Upper lobe of right lung (tissue), 1 donor: ENCODE data around the gene KLHL26. TPM values are rescaled to one million over a fixed set of nuclear protein-coding genes. Genes with fewer than 3 reads are reported as not detected.

Experiments
- ATAC-seq: fragments of 200-7000 bp; cut with Tn5 transposase; one replicate; pipeline ENCODE4 v1.9.1; 2020; ENCODE audit warnings: mild to moderate bottlenecking, moderate library complexity
- DNase-seq: peaks from one replicate; pipeline ENCODE4 v3.0.0-alpha.2; 2020
- H3K27ac ChIP-seq: fragments of 200-600 bp; one replicate; pipeline ENCODE4 v1.8.0; 2022
- H3K27me3 ChIP-seq: fragments of 200-600 bp; one replicate; pipeline ENCODE4 v1.8.0; 2022; ENCODE audit warnings: mild to moderate bottlenecking
- H3K36me3 ChIP-seq: fragments of 200-600 bp; one replicate; pipeline ENCODE4 v1.8.0; 2022
- H3K4me1 ChIP-seq: fragments of 200-600 bp; one replicate; pipeline ENCODE4 v1.8.0; 2022
- H3K4me3 ChIP-seq: fragments of 200-600 bp; one replicate; pipeline ENCODE4 v1.8.0; 2022; ENCODE audit warnings: mild to moderate bottlenecking
- H3K9me3 ChIP-seq: fragments of 200-600 bp; one replicate; pipeline ENCODE4 v1.8.0; 2022
- intact Hi-C: fragments of 100-400 bp; cut with DNase I; formaldehyde crosslinking; loops from one replicate; pipeline ENCODE4 v1.11.0; 2022
- total RNA-seq: library from RNA; stranded (reverse); fragmentation: NEBNext Ultra II Directional; extraction: Animal tissue kit (Norgen Biotek cat#: 25700); gene quantifications from one replicate; pipeline ENCODE4 v1.2.1, GENCODE V29; 2021
- TF ChIP-seq, protein P1 (sequence below): fragments of 200-600 bp; IDR thresholded peaks from one replicate; pipeline ENCODE4 v1.8.0; 2022; ENCODE audit warnings: antibody characterized with exemption
- donor health status: DM: no; HTN: yes; CAD: no; lungs with severe emphysema.

Gene KLHL26
- total RNA-seq, 1 donor from 2014 or later = 11.8 TPM

GRCh38 chr19:18647371-18647767, 10.5 kb downstream of the KLHL26 start:
- Histone ChIP-seq H3K27ac (no peak overlapping the region), H3K36me3 (no peaks in the 10 kb centered on the region), H3K4me3 (no peak overlapping the region), H3K9me3 (no peaks in the 10 kb centered on the region), H3K4me1 (peaks cover 30% of the 10 kb centered on the region), H3K27me3 (no peaks in the 10 kb centered on the region)
- intact Hi-C loops = no loop called here
- ATAC-seq = no peak
- DNase-seq = no peak
- TF ChIP-seq, protein P1, sequence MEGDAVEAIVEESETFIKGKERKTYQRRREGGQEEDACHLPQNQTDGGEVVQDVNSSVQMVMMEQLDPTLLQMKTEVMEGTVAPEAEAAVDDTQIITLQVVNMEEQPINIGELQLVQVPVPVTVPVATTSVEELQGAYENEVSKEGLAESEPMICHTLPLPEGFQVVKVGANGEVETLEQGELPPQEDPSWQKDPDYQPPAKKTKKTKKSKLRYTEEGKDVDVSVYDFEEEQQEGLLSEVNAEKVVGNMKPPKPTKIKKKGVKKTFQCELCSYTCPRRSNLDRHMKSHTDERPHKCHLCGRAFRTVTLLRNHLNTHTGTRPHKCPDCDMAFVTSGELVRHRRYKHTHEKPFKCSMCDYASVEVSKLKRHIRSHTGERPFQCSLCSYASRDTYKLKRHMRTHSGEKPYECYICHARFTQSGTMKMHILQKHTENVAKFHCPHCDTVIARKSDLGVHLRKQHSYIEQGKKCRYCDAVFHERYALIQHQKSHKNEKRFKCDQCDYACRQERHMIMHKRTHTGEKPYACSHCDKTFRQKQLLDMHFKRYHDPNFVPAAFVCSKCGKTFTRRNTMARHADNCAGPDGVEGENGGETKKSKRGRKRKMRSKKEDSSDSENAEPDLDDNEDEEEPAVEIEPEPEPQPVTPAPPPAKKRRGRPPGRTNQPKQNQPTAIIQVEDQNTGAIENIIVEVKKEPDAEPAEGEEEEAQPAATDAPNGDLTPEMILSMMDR = no peak

DNA sequence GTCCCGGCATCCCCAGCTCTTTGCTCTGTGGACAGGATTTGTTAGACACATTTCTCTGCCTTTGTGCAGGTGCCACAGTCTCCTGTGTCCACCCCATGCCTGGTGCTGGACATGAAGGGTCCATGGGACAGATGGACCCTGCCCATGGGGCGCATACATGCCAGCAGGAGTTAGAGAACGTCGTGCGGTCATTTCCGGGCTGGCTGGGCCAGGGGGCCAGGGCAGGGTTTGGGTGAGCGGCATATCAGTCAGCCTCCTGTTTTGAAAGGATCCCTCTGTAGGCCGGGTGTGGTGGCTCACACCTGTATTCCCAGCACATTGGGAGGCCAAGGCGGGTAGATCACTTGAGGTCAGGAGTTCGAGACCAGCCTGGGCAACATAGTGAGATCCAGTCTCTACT, 11.0 kb downstream of the KLHL26 start:
- ATAC-seq = no peak
- peaks cover 30% of the 10 kb centered on the region for H3K4me1 ChIP-seq
- intact Hi-C loops = no loop called here

GRCh38 chr19:18648973-18649315, 12.1 kb downstream of the KLHL26 start:
- no peaks in the 10 kb centered on the region for H3K36me3 ChIP-seq
- H3K9me3 ChIP-seq = no peaks in the 10 kb centered on the region
- TF ChIP-seq, protein P1 = no peak
- DNase-seq = no peak
- H3K4me1 ChIP-seq = peaks cover 30% of the 10 kb centered on the region
- peak; percentile 23 for ATAC-seq
- peak overlapping the region; percentile 85 for H3K27ac ChIP-seq
- H3K4me3 ChIP-seq = peak overlapping the region; percentile 11
- intact Hi-C loops = no loop called here
- H3K27me3 ChIP-seq = no peaks in the 10 kb centered on the region

More for the DNA sequence above, 11.0 kb downstream of the KLHL26 start:
- H3K36me3 ChIP-seq = no peaks in the 10 kb centered on the region
- H3K4me3 ChIP-seq = no peak overlapping the region
- H3K27me3 ChIP-seq = no peaks in the 10 kb centered on the region
- no peaks in the 10 kb centered on the region for H3K9me3 ChIP-seq
- TF ChIP-seq, protein P1 = no peak
- no peak overlapping the region for H3K27ac ChIP-seq
- DNase-seq = no peak

GRCh38 chr19:18649371-18650020, 12.7 kb downstream of the KLHL26 start:
- peaks cover 30% of the 10 kb centered on the region for H3K4me1 ChIP-seq
- ATAC-seq = peak; percentile 66

GRCh38 chr19:18650021-18650390, 13.2 kb downstream of the KLHL26 start:
- H3K36me3 ChIP-seq = no peaks in the 10 kb centered on the region
- DNase-seq = no peak
- H3K9me3 ChIP-seq = no peaks in the 10 kb centered on the region
- peak overlapping the region; percentile 14 for H3K4me3 ChIP-seq
- peaks cover 30% of the 10 kb centered on the region for H3K4me1 ChIP-seq
- peak; percentile 28 for ATAC-seq
- no peaks in the 10 kb centered on the region for H3K27me3 ChIP-seq
- intact Hi-C loops = no loop called here
- peak overlapping the region; percentile 85 for H3K27ac ChIP-seq
- TF ChIP-seq, protein P1 = no peak

More at GRCh38 chr19:18649371-18650020, 12.7 kb downstream of the KLHL26 start:
- no peaks in the 10 kb centered on the region for H3K9me3 ChIP-seq
- H3K4me3 ChIP-seq = peak overlapping the region; percentile 11
- no peaks in the 10 kb centered on the region for H3K36me3 ChIP-seq
- peak; percentile 77 for DNase-seq
- H3K27ac ChIP-seq = peak overlapping the region; percentile 85
- intact Hi-C loops = no loop called here
- TF ChIP-seq, protein P1 = no peak
- no peaks in the 10 kb centered on the region for H3K27me3 ChIP-seq
